ENCODE results near the gene PIGN. TPM values are rescaled to one million over a fixed set of nuclear protein-coding genes. Genes with fewer than 3 reads are reported as not detected.

The PIGN gene
- polyA plus RNA-seq, 1 experiment: 33.7 TPM

DNA sequence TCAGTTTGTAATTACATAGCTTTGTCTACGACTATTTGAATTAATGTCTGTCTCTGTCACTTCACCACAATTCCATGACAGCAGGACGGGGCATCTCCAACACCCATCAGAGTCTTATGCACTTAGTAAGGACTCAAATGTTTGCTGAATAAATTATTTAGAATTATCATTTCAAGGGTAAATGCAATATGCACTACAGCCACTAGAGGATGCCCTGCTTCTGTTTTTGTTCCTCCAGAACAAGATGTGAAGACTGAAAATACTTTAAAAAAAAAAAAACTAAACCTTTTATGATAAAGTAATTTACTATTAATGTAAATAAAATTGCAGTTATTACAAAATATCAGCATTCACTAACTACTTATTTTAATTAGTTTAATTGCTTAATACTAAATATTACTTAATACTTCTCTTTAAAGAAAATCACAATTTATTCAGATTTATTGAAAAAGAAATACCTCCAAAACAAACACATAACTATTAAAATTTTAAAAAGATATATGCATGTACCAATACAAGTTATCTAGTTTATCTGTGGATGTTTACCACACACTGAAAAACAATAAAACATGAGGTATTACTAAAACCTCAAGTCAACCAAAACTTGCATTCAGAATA is 3.2 kb downstream of the PIGN start:
- ChIA-PET CTCF (interaction anchor here (0.6 to 6.2 kb wide), 23 partner anchors 9 to 683 kb away, joined by 3 to 114 read pairs (median 5); no protein-coding TSS in a partner anchor), POLR2A (no interaction called here)
- Histone ChIP-seq H3K27ac (ENCODE audit: low read depth, low read length) (no peak overlapping the region), H3K27me3 (ENCODE audit: control insufficient read depth, insufficient read depth, low read length) (no peaks in the 10 kb centered on the region), H3K4me3 (ENCODE audit: low read depth, low read length) (no peak overlapping the region), H3K9me3 (ENCODE audit: control insufficient read depth, insufficient read depth, low read length) (peaks cover 8% of the 10 kb centered on the region; the same call in 1 of the 2 replicates)
- DNase-seq (ENCODE audit: low read depth, low spot score): peak; percentile 10
- TF ChIP-seq, protein P1, sequence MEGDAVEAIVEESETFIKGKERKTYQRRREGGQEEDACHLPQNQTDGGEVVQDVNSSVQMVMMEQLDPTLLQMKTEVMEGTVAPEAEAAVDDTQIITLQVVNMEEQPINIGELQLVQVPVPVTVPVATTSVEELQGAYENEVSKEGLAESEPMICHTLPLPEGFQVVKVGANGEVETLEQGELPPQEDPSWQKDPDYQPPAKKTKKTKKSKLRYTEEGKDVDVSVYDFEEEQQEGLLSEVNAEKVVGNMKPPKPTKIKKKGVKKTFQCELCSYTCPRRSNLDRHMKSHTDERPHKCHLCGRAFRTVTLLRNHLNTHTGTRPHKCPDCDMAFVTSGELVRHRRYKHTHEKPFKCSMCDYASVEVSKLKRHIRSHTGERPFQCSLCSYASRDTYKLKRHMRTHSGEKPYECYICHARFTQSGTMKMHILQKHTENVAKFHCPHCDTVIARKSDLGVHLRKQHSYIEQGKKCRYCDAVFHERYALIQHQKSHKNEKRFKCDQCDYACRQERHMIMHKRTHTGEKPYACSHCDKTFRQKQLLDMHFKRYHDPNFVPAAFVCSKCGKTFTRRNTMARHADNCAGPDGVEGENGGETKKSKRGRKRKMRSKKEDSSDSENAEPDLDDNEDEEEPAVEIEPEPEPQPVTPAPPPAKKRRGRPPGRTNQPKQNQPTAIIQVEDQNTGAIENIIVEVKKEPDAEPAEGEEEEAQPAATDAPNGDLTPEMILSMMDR (IDR thresholded peaks at IDR 0.05; ENCODE audit: low read depth, low read length): peak; percentile 99

DNA sequence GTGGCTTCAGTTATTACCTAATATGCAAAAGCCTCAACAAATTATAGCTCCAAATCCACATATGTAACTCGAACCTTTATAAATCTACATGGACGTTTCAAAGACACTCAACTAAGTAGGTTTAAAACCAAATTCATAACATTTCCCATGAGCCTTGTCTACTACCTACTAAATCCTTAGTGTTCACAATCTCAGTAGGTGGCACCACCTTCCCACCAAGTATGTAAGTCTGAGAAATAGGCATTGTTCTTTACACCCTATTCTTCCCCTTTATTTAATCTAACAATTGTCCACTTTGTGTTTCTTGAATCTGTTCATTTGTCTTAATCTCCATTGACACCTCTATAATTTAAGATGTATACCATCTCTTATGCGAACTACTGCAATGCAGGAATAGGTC is 4.6 kb downstream of the PIGN start:
- DNase-seq (ENCODE audit: low read depth, low spot score): no peak
- CTCF ChIA-PET: interaction anchor here (0.6 to 6.2 kb wide), 4 partner anchors 18 to 630 kb away, joined by 3 to 114 read pairs (median 4); no protein-coding TSS in a partner anchor

DNA sequence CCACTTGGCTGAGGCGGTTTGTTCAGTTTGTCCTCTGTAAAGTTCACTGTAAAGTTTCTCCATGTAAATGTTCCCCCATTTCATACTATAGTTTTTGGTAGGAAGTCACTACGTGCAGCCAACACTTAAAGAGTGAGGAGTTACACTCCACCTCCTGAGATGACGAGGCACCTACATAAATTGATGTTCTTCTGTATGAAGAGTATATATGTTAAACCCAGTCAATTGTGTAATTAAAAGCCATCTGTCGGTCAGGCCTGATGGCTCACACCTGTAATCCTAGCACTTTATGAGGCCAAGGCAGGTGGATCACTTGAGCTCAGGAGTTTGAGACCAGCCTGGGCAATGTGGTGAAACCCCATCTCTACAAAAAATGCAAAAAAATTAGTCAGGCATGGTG is 7.6 kb downstream of the PIGN start:
- Histone ChIP-seq H3K4me3 (ENCODE audit: low read depth, low read length) (no peak overlapping the region), H3K27ac (ENCODE audit: low read depth, low read length) (no peak overlapping the region), H3K9me3 (ENCODE audit: control insufficient read depth, insufficient read depth, low read length) (no peaks in the 10 kb centered on the region), H3K27me3 (ENCODE audit: control insufficient read depth, insufficient read depth, low read length) (no peaks in the 10 kb centered on the region)
- no peak for DNase-seq (ENCODE audit: low read depth, low spot score)
- ChIA-PET CTCF (interaction anchor here (1.7 to 6.2 kb wide), 2 partner anchors 71 to 408 kb away, joined by 7 to 114 read pairs; no protein-coding TSS in a partner anchor), POLR2A (no interaction called here)
- TF ChIP-seq, protein P1 (IDR thresholded peaks at IDR 0.05; ENCODE audit: low read depth, low read length): no peak

More for the DNA sequence above, 4.6 kb downstream of the PIGN start:
- Histone ChIP-seq H3K27ac (ENCODE audit: low read depth, low read length) (no peak overlapping the region), H3K27me3 (ENCODE audit: control insufficient read depth, insufficient read depth, low read length) (no peaks in the 10 kb centered on the region), H3K4me3 (ENCODE audit: low read depth, low read length) (no peak overlapping the region), H3K9me3 (ENCODE audit: control insufficient read depth, insufficient read depth, low read length) (peaks cover 3% of the 10 kb centered on the region; the same call in 1 of the 2 replicates)
- TF ChIP-seq, protein P1 (IDR thresholded peaks at IDR 0.05; ENCODE audit: low read depth, low read length): no peak
- POLR2A ChIA-PET: no interaction called here

DNA sequence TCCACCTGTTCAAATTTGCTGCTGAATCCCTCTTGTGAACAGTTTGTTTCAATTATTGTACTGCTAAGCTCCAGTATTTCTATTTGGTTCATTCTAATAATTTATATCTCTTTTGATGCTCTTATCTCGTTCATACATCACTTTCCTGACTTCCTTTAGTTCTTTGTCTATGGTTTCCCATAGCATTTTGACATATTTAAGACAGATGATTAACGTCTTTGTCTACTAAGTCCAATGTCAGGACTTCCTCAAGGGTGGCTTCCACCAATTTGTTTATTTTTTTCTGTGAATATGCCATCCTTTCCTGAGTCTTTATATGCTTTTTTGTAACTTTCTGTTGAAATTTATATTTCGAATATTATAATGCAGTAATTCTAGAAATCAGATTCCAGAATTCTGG is 9.6 kb downstream of the PIGN start:
- TF ChIP-seq, protein P1 (IDR thresholded peaks at IDR 0.05; ENCODE audit: low read depth, low read length): no peak
- Histone ChIP-seq H3K27me3 (ENCODE audit: control insufficient read depth, insufficient read depth, low read length) (no peaks in the 10 kb centered on the region), H3K4me3 (ENCODE audit: low read depth, low read length) (no peak overlapping the region), H3K27ac (ENCODE audit: low read depth, low read length) (no peak overlapping the region), H3K9me3 (ENCODE audit: control insufficient read depth, insufficient read depth, low read length) (no peaks in the 10 kb centered on the region)
- POLR2A ChIA-PET: no interaction called here
- DNase-seq (ENCODE audit: low read depth, low spot score): no peak
- CTCF ChIA-PET: interaction anchor here (1.2 to 1.3 kb wide), 2 partner anchors 10 to 72 kb away, joined by 3 to 4 read pairs; partner anchors contain the start of gene RELCH

DNA sequence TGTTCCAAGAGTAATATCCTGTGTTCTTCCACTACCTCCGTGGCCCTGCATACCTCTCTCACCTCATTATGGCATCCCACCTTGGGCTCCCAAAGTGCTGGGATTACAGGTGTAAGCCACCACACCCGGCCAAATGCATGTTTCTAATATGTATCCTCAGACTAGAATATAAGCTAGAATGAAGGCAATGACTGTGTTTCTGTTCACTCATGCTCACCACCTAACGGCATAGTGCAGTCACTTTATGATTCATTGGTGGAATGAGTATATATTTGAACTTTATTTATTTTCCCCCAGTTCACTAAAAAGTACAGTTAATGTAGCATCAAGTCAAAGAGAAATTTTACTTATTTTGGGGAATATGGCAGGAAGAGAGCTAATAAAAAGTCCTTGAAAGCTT is 11.3 kb downstream of the PIGN start:
- TF ChIP-seq, protein P1 (IDR thresholded peaks at IDR 0.05; ENCODE audit: low read depth, low read length): no peak
- Histone ChIP-seq H3K9me3 (ENCODE audit: control insufficient read depth, insufficient read depth, low read length) (no peaks in the 10 kb centered on the region), H3K27me3 (ENCODE audit: control insufficient read depth, insufficient read depth, low read length) (no peaks in the 10 kb centered on the region), H3K4me3 (ENCODE audit: low read depth, low read length) (no peak overlapping the region), H3K27ac (ENCODE audit: low read depth, low read length) (no peak overlapping the region)
- CTCF ChIA-PET: interaction anchor here (1.7 to 2.3 kb wide), 2 partner anchors 8 to 74 kb away, joined by 9 to 17 read pairs; no protein-coding TSS in a partner anchor
- DNase-seq (ENCODE audit: low read depth, low spot score): no peak
- POLR2A ChIA-PET: no interaction called here

Data from AG04450 (cell line).